MCF 10A (cell line): ENCODE data around the gene FOXI1. TPM values are rescaled to one million over a fixed set of nuclear protein-coding genes. Genes with fewer than 3 reads are reported as not detected.

Experiments
- BruUV-seq: library from RNA; stranded (reverse); fragments of 400-500 nt; replicated peaks from 2 replicates; lab custom pipeline; 2021; lab: Mats Ljungman, UMichigan
- CTCF ChIA-PET: fragments of 300-600 bp; sonication (Branson Sonifier 250); formaldehyde crosslinking; extraction: SDS; loops from one replicate; lab custom pipeline; 2021; ENCODE audit warnings: antibody characterized with exemption, inconsistent platforms; lab: Yijun Ruan, JAX
- POLR2A ChIA-PET: fragments of 300-600, 350-650 bp; sonication (Branson Sonifier 250); formaldehyde crosslinking; extraction: SDS; loops from one replicate; lab custom pipeline; 2020; ENCODE audit warnings: antibody characterized with exemption, inconsistent platforms; lab: Yijun Ruan, JAX
- DNase-seq: peaks from one replicate; pipeline ENCODE4 v3.0.0-alpha.2; 2018; ENCODE audit not compliant: unreplicated experiment
- H3K27ac Mint-ChIP-seq: one replicate; pipeline ENCODE4 v1.8.0; 2022; ENCODE audit warnings: mild to moderate bottlenecking, low read depth, mixed read lengths; ENCODE audit not compliant: unreplicated experiment
- H3K27me3 Mint-ChIP-seq: one replicate; pipeline ENCODE4 v1.8.0; 2022; ENCODE audit warnings: mixed read lengths; ENCODE audit not compliant: insufficient read depth, unreplicated experiment
- H3K36me3 Mint-ChIP-seq: one replicate; pipeline ENCODE4 v1.8.0; 2022; ENCODE audit warnings: mild to moderate bottlenecking, moderate library complexity, mixed read lengths; ENCODE audit not compliant: insufficient read depth, unreplicated experiment
- H3K4me1 Mint-ChIP-seq: one replicate; pipeline ENCODE4 v1.8.0; 2022; ENCODE audit warnings: mixed read lengths; ENCODE audit not compliant: insufficient read depth, unreplicated experiment
- H3K4me3 Mint-ChIP-seq: one replicate; pipeline ENCODE4 v1.8.0; 2022; ENCODE audit warnings: mild to moderate bottlenecking, moderate library complexity, mixed read lengths; ENCODE audit not compliant: unreplicated experiment
- H3K9me3 Mint-ChIP-seq: one replicate; pipeline ENCODE4 v1.8.0; 2022; ENCODE audit warnings: mixed read lengths; ENCODE audit not compliant: unreplicated experiment
- CTCF ChIP-seq: fragments of 200-600 bp; IDR thresholded peaks from one replicate; pipeline ENCODE4 v1.8.0; 2022; ENCODE audit warnings: antibody characterized with exemption, mild to moderate bottlenecking; ENCODE audit not compliant: unreplicated experiment
- intact Hi-C: fragments of 100-400 bp; cut with micrococcal nuclease; formaldehyde crosslinking; loops from 2 replicates; pipeline ENCODE4 v1.14.1; 2022
- total RNA-seq: library from RNA; stranded (reverse); gene quantifications from 2 replicates; pipeline ENCODE4 v1.2.3, GENCODE V29; 2022

FOXI1 gene
- total RNA-seq, 1 experiment from 2014 or later = not detected

DNA sequence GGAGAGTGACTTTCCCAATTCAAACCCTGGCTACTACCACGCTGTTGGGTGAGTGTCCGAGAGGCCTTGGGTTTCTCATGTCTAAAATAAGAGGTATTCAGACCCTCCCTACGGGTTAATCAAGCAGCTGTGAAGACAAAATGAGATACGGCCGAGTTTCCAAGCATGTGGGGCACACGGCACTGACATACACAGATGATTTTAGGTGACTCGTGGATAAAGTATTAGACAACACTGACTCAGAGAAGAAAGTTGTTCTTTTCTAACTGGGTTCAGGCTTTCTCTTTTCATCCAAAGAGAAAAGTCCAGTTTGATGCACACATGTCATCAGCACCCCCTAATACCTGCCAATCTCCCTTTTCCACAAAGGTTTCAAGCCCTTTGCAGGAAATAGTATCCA, 15.6 kb downstream of the FOXI1 start:
- DNase-seq = no peak
- CTCF ChIA-PET = interaction anchor here (0.6 to 4.9 kb wide), 6 partner anchors 17 to 1826 kb away, joined by 3 to 26 read pairs (median 5); no protein-coding TSS in a partner anchor
- intact Hi-C loops = no loop called here

DNA sequence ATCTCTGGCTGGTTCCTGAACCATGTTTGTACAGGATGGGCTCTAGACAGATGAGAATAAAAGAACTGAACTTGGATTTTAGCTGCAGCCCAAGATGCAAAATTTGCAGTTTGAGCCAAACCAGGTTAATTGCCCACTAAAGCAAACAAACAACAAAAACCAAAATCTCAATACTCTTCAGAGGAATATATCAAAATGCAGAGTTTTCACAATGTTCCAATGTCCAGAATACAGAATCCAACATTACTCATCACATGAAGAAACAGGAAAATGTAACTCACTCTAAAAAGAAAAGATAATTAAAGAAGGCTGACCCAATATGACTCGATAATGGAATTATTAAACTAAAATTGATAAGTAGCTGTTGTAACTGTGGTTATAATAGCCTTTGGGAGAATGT, 20.4 kb downstream of the FOXI1 start:
- Mint-ChIP-seq H3K36me3 (no peaks in the 10 kb centered on the region), H3K4me3 (no peak overlapping the region), H3K27me3 (no peaks in the 10 kb centered on the region), H3K4me1 (no peaks in the 10 kb centered on the region), H3K9me3 (peaks cover 15% of the 10 kb centered on the region), H3K27ac (no peak overlapping the region)
- POLR2A ChIA-PET = no interaction called here
- no peak for DNase-seq
- intact Hi-C loops = no loop called here
- CTCF ChIA-PET = interaction anchor here (1.3 kb wide), 1 partner anchor 58 kb away, joined by 3 read pairs; no protein-coding TSS in a partner anchor
- no TSS peak for BruUV-seq
- no peak for TF ChIP-seq CTCF

More for the DNA sequence above, 15.6 kb downstream of the FOXI1 start:
- Mint-ChIP-seq H3K4me1 (no peaks in the 10 kb centered on the region), H3K4me3 (no peak overlapping the region), H3K27me3 (no peaks in the 10 kb centered on the region), H3K36me3 (no peaks in the 10 kb centered on the region), H3K9me3 (peaks cover 10% of the 10 kb centered on the region), H3K27ac (no peak overlapping the region)
- POLR2A ChIA-PET = interaction anchor here (0.6 to 0.9 kb wide), 2 partner anchors 17 to 49 kb away, joined by 3 to 4 read pairs; no protein-coding TSS in a partner anchor
- BruUV-seq = no TSS peak
- TF ChIP-seq CTCF = no peak

GRCh38 chr5:170126626-170127025, 20.9 kb downstream of the FOXI1 start:
- Mint-ChIP-seq H3K9me3 (peaks cover 15% of the 10 kb centered on the region), H3K27me3 (no peaks in the 10 kb centered on the region), H3K4me3 (no peak overlapping the region), H3K4me1 (no peaks in the 10 kb centered on the region), H3K36me3 (no peaks in the 10 kb centered on the region), H3K27ac (no peak overlapping the region)
- intact Hi-C loops = no loop called here
- no TSS peak for BruUV-seq
- no peak for TF ChIP-seq CTCF
- CTCF ChIA-PET = interaction anchor here (0.7 to 1.3 kb wide), 2 partner anchors 57 to 59 kb away, joined by 3 read pairs; no protein-coding TSS in a partner anchor
- POLR2A ChIA-PET = no interaction called here
- DNase-seq = no peak

DNA sequence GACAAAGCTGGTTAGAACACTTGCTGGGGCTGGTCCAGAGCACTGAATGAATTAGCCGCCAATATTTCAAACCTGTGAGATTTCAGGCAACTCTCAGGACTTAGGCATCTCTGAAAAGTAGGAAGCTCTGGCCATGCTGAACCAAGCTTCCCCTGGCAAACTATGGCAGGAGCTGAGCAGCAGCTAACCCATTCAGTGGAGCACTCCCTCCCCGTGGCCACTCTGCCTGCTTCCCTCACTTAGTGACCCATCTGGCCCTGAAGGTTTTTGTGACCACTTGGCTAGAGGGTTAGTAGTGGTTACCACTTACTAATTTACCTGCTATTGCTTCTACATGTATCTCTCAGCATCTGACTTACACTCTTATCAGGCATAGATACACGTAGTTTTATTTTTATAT, 25.5 kb downstream of the FOXI1 start:
- TF ChIP-seq CTCF = no peak
- CTCF ChIA-PET = interaction anchor here (1.0 to 2.0 kb wide), 6 partner anchors 15 to 53 kb away, joined by 3 to 9 read pairs (median 5); no protein-coding TSS in a partner anchor
- intact Hi-C loops = no loop called here
- POLR2A ChIA-PET = no interaction called here
- no peak for DNase-seq
- H3K27me3 Mint-ChIP-seq = no peaks in the 10 kb centered on the region
- H3K4me3 Mint-ChIP-seq = no peak overlapping the region
- peaks cover 32% of the 10 kb centered on the region for H3K4me1 Mint-ChIP-seq
- H3K9me3 Mint-ChIP-seq = peaks cover 6% of the 10 kb centered on the region
- no peak overlapping the region for H3K27ac Mint-ChIP-seq
- BruUV-seq = no TSS peak
- no peaks in the 10 kb centered on the region for H3K36me3 Mint-ChIP-seq
